DMS53 treated with DMSO at 0.1 percent for 48 hours (cell line): ENCODE results near the gene PYGO2.
"Not testable (repeated sequence)": the region's sequence is repeated elsewhere in the genome, so short reads cannot be mapped to it uniquely, and the experiment has no call there.

Experiments used
- DNase-seq: peaks from one replicate; lab custom pipeline; 2025; ENCODE audit not compliant: unreplicated experiment; lab: John Stamatoyannopoulos, UW

Gene PYGO2

DNA sequence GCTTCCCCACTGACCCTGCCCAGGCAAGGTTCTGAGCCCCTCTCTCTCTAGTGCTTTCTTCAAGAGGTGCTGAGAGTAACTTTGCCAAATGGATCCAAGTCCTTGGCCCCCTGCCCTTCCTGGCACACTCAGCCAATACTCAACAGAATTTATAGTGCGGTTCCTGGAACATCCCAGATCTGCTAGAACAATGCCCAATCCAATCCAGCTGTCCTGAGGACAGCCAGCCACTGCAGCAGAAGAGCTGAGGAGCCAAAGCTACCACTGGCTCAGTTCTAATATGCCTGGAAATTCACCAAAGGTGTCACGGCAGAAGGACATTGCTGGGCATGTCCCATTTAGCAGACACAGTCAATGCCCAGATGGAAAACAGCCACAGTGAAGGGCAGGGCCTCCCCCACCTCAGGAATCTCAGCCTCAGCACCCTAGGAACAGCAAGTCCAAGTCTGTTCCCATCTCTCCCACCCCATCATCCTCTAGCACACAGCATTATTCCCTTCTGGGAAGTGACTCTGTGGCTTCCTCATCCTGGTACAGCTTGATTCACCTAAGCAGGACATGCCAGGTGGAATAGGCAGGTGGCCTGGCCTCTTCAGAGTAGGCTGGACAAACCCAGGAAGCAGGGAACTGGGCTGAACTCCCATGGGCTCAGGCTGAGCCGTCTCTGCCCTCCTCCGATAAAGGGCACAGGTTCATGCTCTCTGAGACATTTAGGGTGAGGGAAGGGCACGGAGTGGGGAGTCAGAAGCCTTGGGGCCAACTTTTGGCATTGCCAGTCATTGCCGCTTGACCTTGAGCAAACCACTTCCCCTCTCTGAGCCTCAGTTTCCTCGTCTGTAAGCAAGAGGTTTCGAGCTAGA, 49.7 kb downstream of the PYGO2 start:
- peak; percentile 16 for DNase-seq

DNA sequence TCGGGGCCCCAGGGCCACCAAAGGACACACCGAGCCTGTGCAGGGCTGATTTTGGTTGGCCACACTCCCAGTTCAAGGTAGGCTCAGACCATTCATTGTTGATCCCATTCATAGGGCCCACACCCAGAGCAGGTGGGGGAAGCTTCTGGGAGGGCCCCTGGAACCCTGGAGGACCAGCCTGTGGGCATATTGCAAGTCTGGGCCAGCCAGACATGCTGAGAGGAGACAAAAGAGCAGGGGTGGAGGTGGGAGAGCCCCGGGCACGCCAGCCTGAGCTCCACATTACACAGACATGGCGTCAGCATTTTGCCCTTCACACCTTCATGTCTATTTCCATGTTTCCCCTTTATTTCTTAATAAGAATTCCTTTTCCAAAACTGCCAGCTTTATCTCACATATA, 50.7 kb downstream of the PYGO2 start:
- DNase-seq: no peak

DNA sequence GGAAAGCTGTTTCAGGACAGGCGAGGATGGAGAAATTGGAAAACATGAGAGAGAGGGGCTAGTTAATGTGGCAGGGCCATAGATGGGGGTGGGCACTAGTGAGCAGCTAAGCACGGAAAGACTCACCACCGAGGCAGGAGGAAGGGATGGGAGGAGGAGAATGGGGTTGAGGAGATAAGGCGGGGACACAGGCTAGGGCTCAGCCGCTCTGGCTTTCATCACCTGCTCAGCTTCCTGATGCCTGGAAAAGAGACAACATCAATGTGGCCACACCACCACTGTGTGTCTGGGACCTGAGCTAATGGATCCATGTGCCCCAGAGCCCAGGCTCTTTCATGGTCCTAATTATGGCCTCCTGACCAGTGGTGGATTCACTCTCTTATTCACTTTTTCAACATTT, 52.6 kb downstream of the PYGO2 start:
- no peak for DNase-seq

DNA sequence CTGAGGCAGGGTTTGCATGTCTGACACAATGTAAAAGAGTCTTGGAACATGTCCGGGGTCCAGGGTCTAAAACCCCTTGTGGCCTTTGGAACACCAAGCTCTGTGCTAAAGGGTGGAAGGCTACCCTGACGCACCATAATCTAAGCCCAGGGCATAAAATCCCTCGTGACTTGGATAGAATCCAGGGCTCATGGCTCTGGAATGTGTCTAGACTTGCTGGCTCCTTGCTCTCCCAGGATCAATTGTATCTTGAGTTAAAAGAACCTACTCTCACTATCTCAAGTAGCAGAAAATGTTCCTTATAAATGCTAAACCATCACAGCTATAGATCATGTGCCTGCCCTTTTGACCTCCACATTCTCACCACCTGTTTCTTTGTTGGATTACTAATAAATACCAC, 53.5 kb downstream of the PYGO2 start:
- DNase-seq: not testable (repeated sequence)
